Endothelial cell of umbilical vein (primary cell): ENCODE results near the gene RANGRF. TPM values are rescaled to one million over a fixed set of nuclear protein-coding genes. Genes with fewer than 3 reads are reported as not detected.
A peak's percentile ranks its signal among the peaks of the same experiment; 100 is the strongest.

Source experiments
- Bru-seq: library from RNA; stranded (reverse); fragments of 400-500 nt; gene quantifications from one replicate; lab custom pipeline; 2021; lab: Mats Ljungman, UMichigan
- BruChase-seq, 2 experiments: library from RNA; stranded (reverse); fragments of 400-500 nt; gene quantifications; one replicate each; lab custom pipeline; 2021; lab: Mats Ljungman, UMichigan
- BruUV-seq: library from RNA; stranded (reverse); fragments of 400-500 nt; replicated peaks from 2 replicates; lab custom pipeline; 2021; lab: Mats Ljungman, UMichigan
- CTCF ChIA-PET: fragments of 300-600, 350-600 bp; sonication (Branson Sonifier 250); formaldehyde crosslinking; loops from one replicate; lab custom pipeline; 2021; ENCODE audit warnings: antibody characterized with exemption, inconsistent platforms; lab: Charles Lee
- POLR2A ChIA-PET: fragments of 300-600, 350-600 bp; sonication (Branson Sonifier 250); formaldehyde crosslinking; loops from one replicate; lab custom pipeline; 2021; ENCODE audit warnings: antibody characterized with exemption, inconsistent platforms; lab: Charles Lee
- DNase-seq: peaks from one replicate; pipeline ENCODE4 v3.0.0-alpha.2; 2011; ENCODE audit warnings: low read depth, low spot score
- FAIRE-seq: peaks from 2 replicates; lab custom pipeline; 2011; peaks lifted over from hg19 to GRCh38; lab: Jason Lieb, UNC
- H2AFZ ChIP-seq: 2 replicates; pipeline ENCODE4 v1.6.0; 2012; ENCODE audit warnings: low read depth, low read length, control low read depth, inconsistent platforms
- H3K27ac ChIP-seq: 2 replicates; pipeline ENCODE4 v1.5.1; 2011; ENCODE audit warnings: low read depth, mild to moderate bottlenecking, control low read depth, low read length, moderate library complexity; ENCODE audit not compliant: insufficient read depth
- H3K27me3 ChIP-seq, 2 experiments: 2 replicates each; pipeline versions ENCODE4 v1.6.0 to v1.6.1; 2011; ENCODE audit warnings: low read length in 2 of 2, mixed read lengths in 1 of 2; ENCODE audit not compliant: control insufficient read depth in 2 of 2, insufficient read depth in 2 of 2
- H3K36me3 ChIP-seq, 2 experiments: 2 replicates in 1 of 2; 3 replicates in 1 of 2; pipeline ENCODE4 v1.5.1; 2011; ENCODE audit warnings: low read length in 2 of 2, mild to moderate bottlenecking in 1 of 2, moderate library complexity in 1 of 2; ENCODE audit not compliant: control insufficient read depth in 2 of 2, insufficient read depth in 2 of 2; ENCODE audit errors: extremely low read depth in 1 of 2
- H3K4me1 ChIP-seq: 3 replicates; pipeline ENCODE4 v1.5.1; 2011; ENCODE audit warnings: mild to moderate bottlenecking, low read length; ENCODE audit not compliant: control insufficient read depth, insufficient read depth; ENCODE audit errors: extremely low read depth
- H3K4me2 ChIP-seq: 2 replicates; pipeline ENCODE4 v1.6.1; 2011; ENCODE audit warnings: low read length, control low read depth, mixed read lengths; ENCODE audit not compliant: insufficient read depth
- H3K4me3 ChIP-seq, 3 experiments: fragments of 200-600 bp in 1 of 3; sonication (generic), shearing (Covaris generic) in 1 of 3; replicated peaks in 1 of 3; 2 replicates each; pipeline ENCODE4 v1.5.1; 2011 to 2016; ENCODE audit warnings: control low read depth in 3 of 3, low read length in 3 of 3, mild to moderate bottlenecking in 2 of 3, inconsistent platforms in 1 of 3, low read depth in 1 of 3, moderate library complexity in 1 of 3; ENCODE audit not compliant: insufficient read depth in 1 of 3
- H3K79me2 ChIP-seq: 2 replicates; pipeline ENCODE4 v1.6.0; 2012; ENCODE audit warnings: low read length, inconsistent platforms; ENCODE audit not compliant: control insufficient read depth, insufficient read depth
- H3K9ac ChIP-seq: replicated peaks from 2 replicates; pipeline ENCODE3; 2011; ENCODE audit warnings: low read length, control low read depth; ENCODE audit not compliant: insufficient read depth; ENCODE audit errors: extremely low read depth
- H3K9me1 ChIP-seq: replicated peaks from 3 replicates; pipeline ENCODE4 v1.6.0; 2011; ENCODE audit warnings: mild to moderate bottlenecking, low read length; ENCODE audit not compliant: control insufficient read depth, insufficient read depth; ENCODE audit errors: extremely low read depth
- H3K9me3 ChIP-seq: replicated peaks from 2 replicates; pipeline ENCODE4 v1.5.1; 2012; ENCODE audit warnings: low read length, inconsistent platforms; ENCODE audit not compliant: control insufficient read depth, insufficient read depth
- H4K20me1 ChIP-seq: replicated peaks from 2 replicates; pipeline ENCODE3; 2011; ENCODE audit warnings: mild to moderate bottlenecking, low read length; ENCODE audit not compliant: control insufficient read depth, insufficient read depth; ENCODE audit errors: extremely low read depth
- CTCF ChIP-seq, 2 donors: IDR thresholded peaks; 1 replicate in 1 of 2; 2 replicates in 1 of 2; pipeline ENCODE4 v1.5.1; 2011; ENCODE audit warnings: low read length in 2 of 2, mild to moderate bottlenecking in 2 of 2, moderate library complexity in 2 of 2, control low read depth in 1 of 2, inconsistent platforms in 1 of 2, low read depth in 1 of 2; ENCODE audit not compliant: insufficient read depth in 1 of 2; ENCODE audit errors: extremely low read depth in 1 of 2
- MAX ChIP-seq: IDR thresholded peaks from 2 replicates; pipeline ENCODE4 v1.6.1; 2011; ENCODE audit not compliant: insufficient read depth, insufficient read length
- POLR2AphosphoS5 ChIP-seq: IDR thresholded peaks from 2 replicates; pipeline ENCODE4 v1.6.1; 2012; ENCODE audit warnings: low read depth, mild to moderate bottlenecking, control low read depth, low read length, moderate library complexity; ENCODE audit not compliant: insufficient read depth
- dilution Hi-C: fragments of 300-500 bp; cut with MboI; formaldehyde crosslinking; loops from one replicate; pipeline ENCODE4 v1.15.0; 2019; ENCODE audit warnings: low sequenced_read_pairs; ENCODE audit not compliant: extremely low pct_ligation_motif_present
- intact Hi-C: fragments of 100-400 bp; cut with micrococcal nuclease; formaldehyde crosslinking; loops from one replicate; pipeline ENCODE4 v1.10.0; 2022
- long read RNA-seq: library from polyadenylated mRNA; stranded (forward); transcript quantifications from one replicate; pipeline ENCODE4 v2.0.0, GENCODE V29; 2021
- polyA minus RNA-seq, 3 experiments: library from RNA; depleted of rRNA, polyadenylated mRNA; stranded (reverse); fragments of >200 nt; gene quantifications; 1 replicate in 1 of 3; 2 replicates in 2 of 3; pipeline ENCODE4 v1.2.3, GENCODE V29; 2011
- polyA plus RNA-seq, 4 experiments: library from polyadenylated mRNA; depleted of rRNA in 3 of 4; stranded (reverse) in 3 of 4; unstranded in 1 of 4; fragments of >200 nt; gene quantifications; 2 replicates each; pipeline versions ENCODE4 v1.2.1 to v1.2.3, GENCODE V29; 2011 to 2012; ENCODE audit warnings: missing spikeins in 1 of 4
- total RNA-seq: library from RNA; stranded (reverse); gene quantifications from 2 replicates; pipeline ENCODE4 v1.2.3, GENCODE V29; 2021

The RANGRF gene
- total RNA-seq: 36.5 and 36.8 TPM in 2 replicates
- 52.7 and 52.9 TPM in 2 replicates for polyA plus RNA-seq
- polyA plus RNA-seq (2011; cell fraction: cytosol; rRNA removed): 60.6 and 61.9 TPM in 2 replicates
- 40.6 and 41.6 TPM in 2 replicates for polyA plus RNA-seq (2011; cell fraction: nucleus; rRNA removed)
- polyA plus RNA-seq (2012): 51.5 and 53.4 TPM in 2 replicates
- polyA minus RNA-seq: 17.8 and 22.0 TPM in 2 replicates
- polyA minus RNA-seq (2011; cell fraction: cytosol; rRNA and poly(A)+ RNA removed): 26.3 TPM
- 5.3 and 8.4 TPM in 2 replicates for polyA minus RNA-seq (2011; cell fraction: nucleus; rRNA and poly(A)+ RNA removed)
- percentile 51 among the genes with signal in this experiment for Bru-seq, nascent RNA
- percentile 95 among the genes with signal in this experiment for BruChase-seq, experiment 1, labeled RNA remaining after a 6-hour chase
- BruChase-seq, experiment 2, labeled RNA remaining after a 2-hour chase: percentile 80 among the genes with signal in this experiment
- long read RNA-seq, transcript RANGRF-203 (3 exons, 1,140 nt): minor isoform, 8 of 136 reads
- long read RNA-seq, transcript RANGRF-205 (4 exons, 749 nt): minor isoform, 8 of 136 reads
- long read RNA-seq, transcript RANGRF-201 (5 exons, 1,009 nt): major isoform, 61 of 136 reads
- long read RNA-seq, transcript RANGRF-202 (4 exons, 1,074 nt): minor isoform, 35 of 136 reads
- long read RNA-seq, partial matches to known transcripts: 4 of 136 reads
- long read RNA-seq, other reads (novel, unspliced or antisense): 18 of 136 reads

- Histone ChIP-seq H3K36me3 (no peaks in the 10 kb centered on the region), H3K9me3 (no peaks in the 10 kb centered on the region), H4K20me1 (no peaks in the 10 kb centered on the region), H3K9ac (peak within 1 kb of the TSS; percentile 80), H3K79me2 (peaks cover 4% of the 10 kb centered on the region), H3K4me1 (peaks cover 15% of the 10 kb centered on the region), H2AFZ (peak within 1 kb of the TSS; percentile 91), H3K27ac (peak within 1 kb of the TSS; percentile 63), H3K4me2 (peak within 1 kb of the TSS; percentile 53), H3K4me3 (peak within 1 kb of the TSS; percentile 71 to 75 (median 74)), H3K9me1 (no peaks in the 10 kb centered on the region), H3K27me3 (no peaks in the 10 kb centered on the region)
- CTCF ChIA-PET: interaction anchor here (0.7 to 1.7 kb wide), 4 partner anchors 11 to 38 kb away, joined by 3 to 10 read pairs (median 4); no protein-coding TSS in a partner anchor
- DNase-seq: peak; percentile 82
- intact Hi-C loops (no loop called here), dilution Hi-C loops (no loop called here)
- POLR2A ChIA-PET: interaction anchor here (1.0 to 1.4 kb wide), 3 partner anchors 12 to 88 kb away, joined by 3 to 5 read pairs (median 3); partner anchors contain the start of genes CTC1 and KRABD2
- TSS peak; percentile 63 for BruUV-seq
- FAIRE-seq: peak; percentile 93
- TF ChIP-seq POLR2AphosphoS5 (peak; percentile 49), MAX (peak; percentile 54), CTCF (IDR thresholded peaks at IDR 0.05; ENCODE audit: extremely low read depth in 1 of 2, insufficient read depth in 1 of 2, low read depth in 1 of 2, low read length in 2 of 2) (no peak)
Observed at GRCh38 chr17:8288336-8289102, at the start of gene RANGRF. TSS of gene RANGRF (plus strand) at chr17:8288670. CDS start at chr17:8288789, 119 bp downstream.
